ENCODE measurements around the gene TLR5.

- TF ChIP-seq CTCF (IDR thresholded peaks at IDR 0.05): no peak
- TF ChIP-seq POLR2A (IDR thresholded peaks at IDR 0.05): no peak
- TF ChIP-seq POLR2AphosphoS5 (IDR thresholded peaks at IDR 0.05): no peak
These were observed 53.8 kb downstream of the TLR5 start for GRCh38 chr1:223089250-223089649.
